ENCODE results near the gene SMCO3. TPM values are rescaled to one million over a fixed set of nuclear protein-coding genes. Genes with fewer than 3 reads are reported as not detected.

Gene SMCO3
- polyA plus RNA-seq, 1 of the 3 experiments (the other 2 are of a cell fraction): 0.03 TPM

GRCh38 chr12:14841761-14842160, 27.8 kb upstream of the SMCO3 start:
- Histone ChIP-seq H3K27me3 (ENCODE audit: insufficient read depth) (no peaks in the 10 kb centered on the region), H3K4me1 (ENCODE audit: control insufficient read depth in 1 of 2, insufficient read depth in 2 of 2, low read depth in 1 of 2, low read length in 1 of 2) (peaks cover 7 to 8% of the 10 kb centered on the region in 2 experiments; a peak in 3 of 4 replicates), H3K79me2 (ENCODE audit: insufficient read depth) (no peaks in the 10 kb centered on the region), H4K20me1 (ENCODE audit: insufficient read depth) (no peaks in the 10 kb centered on the region), H3K9ac (no peak overlapping the region), H3K27ac (ENCODE audit: low read depth in 2 of 2, low read length in 1 of 2) (peak overlapping the region; percentile 53 to 60; a peak in 3 of 4 replicates), H3K9me3 (no peaks in the 10 kb centered on the region), H3K4me3 (ENCODE audit: low read depth in 2 of 2, low read length in 1 of 2) (no peak overlapping the region), H3K4me2 (peak overlapping the region; percentile 20; the same call in 1 of the 2 replicates), H3F3A (replicated peaks; ENCODE audit: insufficient read depth) (peaks cover 14% of the 10 kb centered on the region), H3K9me2 (no peaks in the 10 kb centered on the region), H2AFZ (ENCODE audit: low read depth) (no peak overlapping the region), H3K36me3 (replicated peaks in 1 of 2; ENCODE audit: control insufficient read depth in 1 of 2, insufficient read depth in 2 of 2, low read length in 1 of 2) (no peaks in the 10 kb centered on the region)
- ChIA-PET POLR2A (no interaction called here), CTCF (no interaction called here)
- DNase-seq: no peak
- WGBS (ENCODE audit: low lambda C conversion rate): 29% methylated on average over 3 of the region's 3 CpGs
- TF ChIP-seq RCOR1 (IDR thresholded peaks at IDR 0.05; ENCODE audit: low read length) (no peak), POLR2AphosphoS5 (IDR thresholded peaks at IDR 0.05; ENCODE audit: low read depth, low read length) (0 out of 2 replicates have a peak, but pooled peaks have one; percentile 14), CHD2 (IDR thresholded peaks at IDR 0.05; ENCODE audit: low read length, partially characterized antibody) (no peak), GABPA (IDR thresholded peaks at IDR 0.05; ENCODE audit: low read depth) (no peak), JUND (IDR thresholded peaks at IDR 0.05) (peak; percentile 47; the same call in 1 of the 2 replicates), USF2 (IDR thresholded peaks at IDR 0.05; ENCODE audit: borderline replicate concordance, low read depth, low read length) (no peak), RAD21 (IDR thresholded peaks at IDR 0.05; ENCODE audit: low read length) (no peak), ZBTB33 (IDR thresholded peaks at IDR 0.05; ENCODE audit: borderline replicate concordance, low read depth) (no peak), FOSL2 (IDR thresholded peaks at IDR 0.05; ENCODE audit: borderline replicate concordance, low read depth) (peak; percentile 53; the same call in 1 of the 2 replicates), RXRA (IDR thresholded peaks at IDR 0.05; ENCODE audit: borderline replicate concordance, low read depth) (no peak; the same call in 1 of the 2 replicates), FOXJ3 (CRISPR knock-in tag; IDR thresholded peaks at IDR 0.05) (no peak), NRF1 (IDR thresholded peaks at IDR 0.05; ENCODE audit: low read depth, low read length) (no peak), CTCF (IDR thresholded peaks at IDR 0.05) (no peak), GATA2 (CRISPR knock-in tag; IDR thresholded peaks at IDR 0.05) (no peak), RFX5 (IDR thresholded peaks at IDR 0.05; ENCODE audit: low read length) (no peak), TAF1 (IDR thresholded peaks at IDR 0.05; ENCODE audit: borderline replicate concordance, low read depth, low read length) (no peak), YY1 (IDR thresholded peaks at IDR 0.05; ENCODE audit: low read depth) (no peak), TCF12 (IDR thresholded peaks at IDR 0.05) (peak; percentile 73; the same call in 1 of the 2 replicates), MAX (IDR thresholded peaks at IDR 0.05; ENCODE audit: low read depth) (no peak), MEF2A (IDR thresholded peaks at IDR 0.05; ENCODE audit: borderline replicate concordance, low read depth) (no peak), PBX3 (IDR thresholded peaks at IDR 0.05) (peak; percentile 77), ELF1 (IDR thresholded peaks at IDR 0.05) (no peak), NFIC (IDR thresholded peaks at IDR 0.05; ENCODE audit: borderline replicate concordance) (peak; percentile 84), SIN3A (IDR thresholded peaks at IDR 0.05; ENCODE audit: borderline replicate concordance, low read depth, low read length) (no peak), SMC3 (IDR thresholded peaks at IDR 0.05; ENCODE audit: low read depth, low read length) (no peak), EZH2phosphoT487 (IDR thresholded peaks at IDR 0.05; ENCODE audit: borderline replicate concordance, low read depth) (no peak), USF1 (IDR thresholded peaks at IDR 0.05; ENCODE audit: borderline replicate concordance, low read depth) (no peak), FOXM1 (IDR thresholded peaks at IDR 0.05; ENCODE audit: low read depth) (no peak), EP300 (IDR thresholded peaks at IDR 0.05; ENCODE audit: borderline replicate concordance in 1 of 2, low read depth in 1 of 2, low read length in 1 of 2) (peak in 1 of 2 experiments; percentile 79; a peak in 1 of 4 replicates), TEAD4 (IDR thresholded peaks at IDR 0.05; ENCODE audit: borderline replicate concordance, insufficient read depth) (peak; percentile 71; the same call in 1 of the 2 replicates)

Measured in SK-N-SH (cell line).